Neural cell (in vitro differentiated cells): ENCODE measurements around the gene HM13. TPM values are rescaled to one million over a fixed set of nuclear protein-coding genes. Genes with fewer than 3 reads are reported as not detected.

Source experiments
- H2AFZ ChIP-seq: fragments of 200-600, 300-800 bp; sonication (generic), shearing (Covaris generic); 2 replicates; pipeline ENCODE4 v1.6.0; 2014; ENCODE audit warnings: low read depth, mild to moderate bottlenecking, antibody characterized with exemption, low read length, moderate library complexity
- H3F3A ChIP-seq: fragments of 200-600 bp; shearing (Covaris generic); 2 replicates; pipeline ENCODE4 v1.6.1; 2016; ENCODE audit warnings: mild to moderate bottlenecking, moderate library complexity, mixed read lengths, antibody characterized with exemption, low read length; ENCODE audit not compliant: insufficient read depth, poor library complexity, severe bottlenecking
- H3K27ac ChIP-seq: fragments of 200-600, 300-800 bp; sonication (generic), shearing (Covaris generic); 2 replicates; pipeline ENCODE4 v1.5.1; 2014; ENCODE audit warnings: mild to moderate bottlenecking, low read length, moderate library complexity
- H3K27me3 ChIP-seq: fragments of 300-800, 200-600 bp; sonication (generic), shearing (Covaris generic); 2 replicates; pipeline ENCODE4 v1.6.0; 2014; ENCODE audit warnings: mild to moderate bottlenecking, low read depth, low read length, moderate library complexity; ENCODE audit not compliant: insufficient read depth
- H3K36me3 ChIP-seq: fragments of 300-800, 200-600 bp; sonication (generic), shearing (Covaris generic); 2 replicates; pipeline ENCODE4 v1.5.1; 2014; ENCODE audit warnings: mild to moderate bottlenecking, antibody characterized with exemption, low read length, moderate library complexity; ENCODE audit not compliant: insufficient read depth
- H3K4me2 ChIP-seq: fragments of 300-800, 200-600 bp; sonication (generic), shearing (Covaris generic); 2 replicates; pipeline ENCODE4 v1.6.0; 2014; ENCODE audit warnings: mild to moderate bottlenecking, low read length
- H3K4me3 ChIP-seq: fragments of 300-800, 200-600 bp; sonication (generic), shearing (Covaris generic); 2 replicates; pipeline ENCODE4 v1.5.1; 2014; ENCODE audit warnings: mild to moderate bottlenecking, low read length, moderate library complexity
- H3K79me2 ChIP-seq: fragments of 200-600 bp; shearing (Covaris generic); replicated peaks from 2 replicates; pipeline ENCODE4 v1.6.0; 2014; ENCODE audit warnings: mild to moderate bottlenecking, low read length, moderate library complexity; ENCODE audit not compliant: insufficient read depth
- H3K9ac ChIP-seq: fragments of 300-800, 200-600 bp; sonication (generic), shearing (Covaris generic); 2 replicates; pipeline ENCODE4 v1.6.1; 2016; ENCODE audit warnings: mild to moderate bottlenecking, low read length, mixed read lengths
- H3K9me2 ChIP-seq: fragments of 200-600 bp; shearing (Covaris generic); 2 replicates; pipeline ENCODE4 v1.6.1; 2016; ENCODE audit warnings: mild to moderate bottlenecking, low read length, mixed read lengths; ENCODE audit not compliant: insufficient read depth
- H3K9me3 ChIP-seq: fragments of 200-600, 300-800 bp; sonication (generic), shearing (Covaris generic); 2 replicates; pipeline ENCODE4 v1.6.1; 2016; ENCODE audit warnings: mild to moderate bottlenecking, mixed run types, low read length, moderate library complexity, mixed read lengths
- H4K20me1 ChIP-seq: fragments of 200-600 bp; shearing (Covaris generic); 2 replicates; pipeline ENCODE4 v1.6.1; 2016; ENCODE audit warnings: mild to moderate bottlenecking, mixed run types; ENCODE audit not compliant: insufficient read depth
- EP300 ChIP-seq: fragments of 450-650 bp; conservative IDR thresholded peaks from 2 replicates; pipeline ENCODE4 v1.6.1; 2014; ENCODE audit warnings: antibody characterized with exemption, mild to moderate bottlenecking, moderate library complexity; ENCODE audit not compliant: poor library complexity, severe bottlenecking
- EZH2 ChIP-seq: fragments of 200-600, 300-800 bp; shearing (Covaris generic), sonication (generic); IDR thresholded peaks from 2 replicates; pipeline ENCODE4 v1.6.1; 2014; ENCODE audit warnings: antibody characterized with exemption, low read length, borderline replicate concordance, mild to moderate bottlenecking; ENCODE audit not compliant: insufficient read depth, poor library complexity, severe bottlenecking
- MXI1 ChIP-seq: fragments of 450-650 bp; conservative IDR thresholded peaks from 2 replicates; pipeline ENCODE4 v1.6.1; 2014; ENCODE audit warnings: antibody characterized with exemption, mild to moderate bottlenecking; ENCODE audit not compliant: poor library complexity, severe bottlenecking
- POLR2AphosphoS5 ChIP-seq: IDR thresholded peaks from 2 replicates; pipeline ENCODE4 v1.6.1; 2012
- RAD21 ChIP-seq: fragments of 450-650 bp; conservative IDR thresholded peaks from 2 replicates; pipeline ENCODE4 v1.6.1; 2014; ENCODE audit warnings: antibody characterized with exemption, mild to moderate bottlenecking, moderate library complexity
- REST ChIP-seq: IDR thresholded peaks from 2 replicates; pipeline ENCODE4 v1.6.1; 2012; ENCODE audit warnings: borderline replicate concordance
- SMC3 ChIP-seq: fragments of 450-650 bp; conservative IDR thresholded peaks from 2 replicates; pipeline ENCODE4 v1.6.1; 2014; ENCODE audit warnings: antibody characterized with exemption, mild to moderate bottlenecking, moderate library complexity; ENCODE audit not compliant: poor library complexity
- TAF1 ChIP-seq: IDR thresholded peaks from 2 replicates; pipeline ENCODE4 v1.6.1; 2012; ENCODE audit warnings: low read depth
- polyA plus RNA-seq: library from polyadenylated mRNA; depleted of rRNA; stranded (reverse); fragments of >200 nt; gene quantifications from 2 replicates; pipeline ENCODE4 v1.2.3, GENCODE V29; 2014
- TF ChIP-seq, protein P1 (sequence below): fragments of 450-650 bp; IDR thresholded peaks from 2 replicates; pipeline ENCODE4 v1.5.1; 2014; ENCODE audit warnings: antibody characterized with exemption, mild to moderate bottlenecking, moderate library complexity; ENCODE audit not compliant: poor library complexity, severe bottlenecking

The HM13 gene
- polyA plus RNA-seq, 1 donor from 2014 or later: 95.4 TPM

DNA sequence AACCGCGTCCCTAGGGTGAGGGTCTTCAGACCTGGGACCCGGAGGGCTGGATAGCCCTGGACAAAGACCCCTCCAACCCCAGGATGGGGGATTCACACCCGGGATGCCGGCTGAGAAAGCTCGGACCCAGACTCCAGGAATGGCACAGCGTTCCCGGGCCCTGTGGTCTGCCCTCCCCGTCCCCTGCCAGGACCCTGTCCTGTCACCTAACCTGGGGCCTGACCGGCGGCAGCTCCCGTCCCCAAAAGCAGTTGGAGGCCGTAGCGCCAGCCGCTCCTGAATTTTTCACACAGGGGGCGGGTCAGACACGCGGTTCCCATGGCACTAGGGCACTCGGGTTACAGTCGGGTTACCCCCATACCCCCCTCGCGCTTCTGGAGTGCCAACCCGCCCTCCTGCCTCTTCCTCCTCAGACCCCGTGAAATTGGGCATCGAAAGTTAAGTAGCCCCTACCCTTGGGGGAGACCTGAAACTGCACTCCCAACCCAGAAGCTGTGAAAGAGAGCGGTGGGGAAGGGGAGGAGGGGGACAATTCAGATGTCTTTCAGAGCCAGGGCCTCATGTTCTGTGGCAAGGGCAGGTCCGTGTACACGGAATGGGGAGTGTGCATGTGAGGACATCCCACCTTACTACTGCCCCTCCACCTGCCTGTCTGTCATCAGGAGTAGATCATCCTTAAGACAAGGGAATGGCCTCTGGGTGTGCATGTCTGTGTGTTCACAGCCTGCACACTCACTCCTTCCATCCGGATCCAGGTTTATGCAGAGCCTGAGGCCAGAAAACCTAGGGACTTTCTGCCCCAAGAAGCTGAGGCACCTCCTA, 38.6 kb upstream of the HM13 start:
- no peaks in the 10 kb centered on the region for H3K9me2 ChIP-seq
- TF ChIP-seq, protein P1, sequence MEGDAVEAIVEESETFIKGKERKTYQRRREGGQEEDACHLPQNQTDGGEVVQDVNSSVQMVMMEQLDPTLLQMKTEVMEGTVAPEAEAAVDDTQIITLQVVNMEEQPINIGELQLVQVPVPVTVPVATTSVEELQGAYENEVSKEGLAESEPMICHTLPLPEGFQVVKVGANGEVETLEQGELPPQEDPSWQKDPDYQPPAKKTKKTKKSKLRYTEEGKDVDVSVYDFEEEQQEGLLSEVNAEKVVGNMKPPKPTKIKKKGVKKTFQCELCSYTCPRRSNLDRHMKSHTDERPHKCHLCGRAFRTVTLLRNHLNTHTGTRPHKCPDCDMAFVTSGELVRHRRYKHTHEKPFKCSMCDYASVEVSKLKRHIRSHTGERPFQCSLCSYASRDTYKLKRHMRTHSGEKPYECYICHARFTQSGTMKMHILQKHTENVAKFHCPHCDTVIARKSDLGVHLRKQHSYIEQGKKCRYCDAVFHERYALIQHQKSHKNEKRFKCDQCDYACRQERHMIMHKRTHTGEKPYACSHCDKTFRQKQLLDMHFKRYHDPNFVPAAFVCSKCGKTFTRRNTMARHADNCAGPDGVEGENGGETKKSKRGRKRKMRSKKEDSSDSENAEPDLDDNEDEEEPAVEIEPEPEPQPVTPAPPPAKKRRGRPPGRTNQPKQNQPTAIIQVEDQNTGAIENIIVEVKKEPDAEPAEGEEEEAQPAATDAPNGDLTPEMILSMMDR: no peak
- TF ChIP-seq MXI1: no peak
- no peak for TF ChIP-seq REST
- no peak for TF ChIP-seq EZH2
- no peak for TF ChIP-seq EP300
- TF ChIP-seq POLR2AphosphoS5: no peak
- TF ChIP-seq SMC3: no peak
- no peak for TF ChIP-seq RAD21
- no peak for TF ChIP-seq TAF1
- H3K4me3 ChIP-seq: no peak overlapping the region
- H4K20me1 ChIP-seq: no peaks in the 10 kb centered on the region
- peaks cover 11% of the 10 kb centered on the region for H3K9me3 ChIP-seq
- no peak overlapping the region for H3K4me2 ChIP-seq
- no peaks in the 10 kb centered on the region for H3K79me2 ChIP-seq
- no peak overlapping the region for H3K9ac ChIP-seq
- no peak overlapping the region for H2AFZ ChIP-seq
- no peaks in the 10 kb centered on the region for H3K36me3 ChIP-seq
- no peaks in the 10 kb centered on the region for H3K27me3 ChIP-seq
- H3F3A ChIP-seq: no peaks in the 10 kb centered on the region
- H3K27ac ChIP-seq: no peak overlapping the region

DNA sequence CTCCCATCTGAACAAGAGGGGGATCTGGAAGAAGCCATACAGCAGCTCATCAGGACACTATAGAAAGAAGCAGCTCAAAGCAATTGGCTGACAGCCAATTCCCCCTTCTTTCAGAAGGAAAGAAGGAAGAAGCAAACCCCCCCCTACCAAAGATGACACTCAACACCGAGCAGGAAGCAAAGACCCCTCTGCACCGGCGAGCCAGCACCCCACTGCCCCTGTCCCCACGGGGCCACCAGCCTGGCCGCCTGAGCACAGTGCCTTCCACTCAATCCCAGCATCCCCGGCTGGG, 38.0 kb upstream of the HM13 start:
- no peak overlapping the region for H3K4me3 ChIP-seq
- TF ChIP-seq RAD21 (no peak), EZH2 (no peak), REST (no peak), TAF1 (no peak), MXI1 (no peak), POLR2AphosphoS5 (no peak), EP300 (no peak), SMC3 (no peak)
- TF ChIP-seq, protein P1: no peak
- H3K36me3 ChIP-seq: no peaks in the 10 kb centered on the region
- H3K4me2 ChIP-seq: no peak overlapping the region
- no peaks in the 10 kb centered on the region for H4K20me1 ChIP-seq
- peaks cover 11% of the 10 kb centered on the region for H3K9me3 ChIP-seq
- no peaks in the 10 kb centered on the region for H3K9me2 ChIP-seq
- H3F3A ChIP-seq: no peaks in the 10 kb centered on the region
- H3K27me3 ChIP-seq: no peaks in the 10 kb centered on the region
- no peak overlapping the region for H3K9ac ChIP-seq
- no peaks in the 10 kb centered on the region for H3K79me2 ChIP-seq
- H3K27ac ChIP-seq: no peak overlapping the region
- H2AFZ ChIP-seq: no peak overlapping the region
